Smooth muscle cell (in vitro differentiated cells): Measurements from ENCODE around the gene OR6P1. TPM values are rescaled to one million over a fixed set of nuclear protein-coding genes. Genes with fewer than 3 reads are reported as not detected.

Experiments
- DNase-seq: peaks from one replicate; lab custom pipeline; 2025; ENCODE audit not compliant: unreplicated experiment; lab: John Stamatoyannopoulos, UW
- H2AFZ ChIP-seq: fragments of 200-600 bp; sonication (generic); 2 replicates; pipeline ENCODE4 v1.6.0; 2016; ENCODE audit warnings: antibody characterized with exemption, low read depth, mild to moderate bottlenecking
- H3F3A ChIP-seq: fragments of 200-600 bp; sonication (generic); 2 replicates; pipeline ENCODE4 v1.6.0; 2017; ENCODE audit warnings: antibody characterized with exemption, low read depth
- H3K27ac ChIP-seq: fragments of 200-600 bp; sonication (generic); 2 replicates; pipeline ENCODE4 v1.5.1; 2016; ENCODE audit warnings: low read depth, mild to moderate bottlenecking
- H3K27me3 ChIP-seq: fragments of 200-600 bp; sonication (generic); 2 replicates; pipeline ENCODE4 v1.6.1; 2016; ENCODE audit warnings: low read depth, mild to moderate bottlenecking
- H3K36me3 ChIP-seq: fragments of 200-600 bp; sonication (generic); 2 replicates; pipeline ENCODE4 v1.5.1; 2016; ENCODE audit warnings: low read depth
- H3K4me1 ChIP-seq: fragments of 200-600 bp; sonication (generic); 2 replicates; pipeline ENCODE4 v1.5.1; 2016; ENCODE audit warnings: low read depth
- H3K4me2 ChIP-seq: fragments of 200-600 bp; sonication (generic); 2 replicates; pipeline ENCODE4 v1.6.0; 2016; ENCODE audit warnings: mild to moderate bottlenecking
- H3K4me3 ChIP-seq: fragments of 200-600 bp; sonication (generic); 2 replicates; pipeline ENCODE4 v1.5.1; 2016; ENCODE audit warnings: mild to moderate bottlenecking
- H3K79me2 ChIP-seq: fragments of 200-600 bp; sonication (generic); 2 replicates; pipeline ENCODE4 v1.6.0; 2016; ENCODE audit warnings: low read depth, mild to moderate bottlenecking
- H3K9ac ChIP-seq: fragments of 200-600 bp; sonication (generic); 2 replicates; pipeline ENCODE4 v1.6.0; 2016; ENCODE audit warnings: low read depth
- H3K9me3 ChIP-seq: fragments of 200-600 bp; sonication (generic); replicated peaks from 2 replicates; pipeline ENCODE4 v1.5.1; 2016; ENCODE audit warnings: low read depth
- H4K20me1 ChIP-seq: fragments of 200-600 bp; sonication (generic); 2 replicates; pipeline ENCODE4 v1.6.0; 2016; ENCODE audit warnings: low read depth
- WGBS: methylation state at CpG from one replicate; pipeline ENCODE4 v1.1.7; 2016; ENCODE audit warnings: low lambda C conversion rate; 5-methylcytosine and 5-hydroxymethylcytosine counted together
- polyA plus RNA-seq: library from polyadenylated mRNA; unstranded; fragments of >200 nt; fragmentation: Nextera tagmentation; extraction: Ambion mirVana; gene quantifications from 2 replicates; pipeline ENCODE4 v1.2.1, GENCODE V29; 2016
- total RNA-seq: library from RNA; depleted of rRNA; stranded (reverse); fragments of >200 nt; gene quantifications from 2 replicates; pipeline ENCODE4 v1.2.3, GENCODE V29; 2014
- TF ChIP-seq, protein P1 (sequence below): fragments of 200-600 bp; sonication (generic); IDR thresholded peaks from 2 replicates; pipeline ENCODE4 v1.5.1; 2017; ENCODE audit warnings: borderline replicate concordance, mild to moderate bottlenecking, antibody characterized with exemption; ENCODE audit not compliant: insufficient read depth, poor library complexity, severe bottlenecking

Gene OR6P1
- total and polyA plus RNA-seq, 2 experiments from 2014 or later, result not detected

GRCh38 chr1:158579733-158580132, 9.4 kb upstream of the OR6P1 start, which contains the start of gene OR10X1:
OR10X1 (minus strand) TSS chr1:158579899; CDS start chr1:158579899, 0 bp downstream.
- Histone ChIP-seq H3K4me2 (no peak within 1 kb of the TSS), H3K4me1 (peaks cover 7% of the 10 kb centered on the region), H3K36me3 (no peaks in the 10 kb centered on the region), H3K27ac (no peak within 1 kb of the TSS), H3K4me3 (no peak within 1 kb of the TSS), H3K9ac (no peak within 1 kb of the TSS), H3K27me3 (no peaks in the 10 kb centered on the region), H3K79me2 (no peaks in the 10 kb centered on the region), H3F3A (no peaks in the 10 kb centered on the region), H4K20me1 (no peaks in the 10 kb centered on the region), H2AFZ (no peak within 1 kb of the TSS), H3K9me3 (no peaks in the 10 kb centered on the region)
- 68% methylated on average over 1 of the region's 1 CpG for WGBS
- DNase-seq, result no peak
- TF ChIP-seq, protein P1, sequence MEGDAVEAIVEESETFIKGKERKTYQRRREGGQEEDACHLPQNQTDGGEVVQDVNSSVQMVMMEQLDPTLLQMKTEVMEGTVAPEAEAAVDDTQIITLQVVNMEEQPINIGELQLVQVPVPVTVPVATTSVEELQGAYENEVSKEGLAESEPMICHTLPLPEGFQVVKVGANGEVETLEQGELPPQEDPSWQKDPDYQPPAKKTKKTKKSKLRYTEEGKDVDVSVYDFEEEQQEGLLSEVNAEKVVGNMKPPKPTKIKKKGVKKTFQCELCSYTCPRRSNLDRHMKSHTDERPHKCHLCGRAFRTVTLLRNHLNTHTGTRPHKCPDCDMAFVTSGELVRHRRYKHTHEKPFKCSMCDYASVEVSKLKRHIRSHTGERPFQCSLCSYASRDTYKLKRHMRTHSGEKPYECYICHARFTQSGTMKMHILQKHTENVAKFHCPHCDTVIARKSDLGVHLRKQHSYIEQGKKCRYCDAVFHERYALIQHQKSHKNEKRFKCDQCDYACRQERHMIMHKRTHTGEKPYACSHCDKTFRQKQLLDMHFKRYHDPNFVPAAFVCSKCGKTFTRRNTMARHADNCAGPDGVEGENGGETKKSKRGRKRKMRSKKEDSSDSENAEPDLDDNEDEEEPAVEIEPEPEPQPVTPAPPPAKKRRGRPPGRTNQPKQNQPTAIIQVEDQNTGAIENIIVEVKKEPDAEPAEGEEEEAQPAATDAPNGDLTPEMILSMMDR, result no peak

- Histone ChIP-seq H3F3A (no peaks in the 10 kb centered on the region), H2AFZ (no peak overlapping the region), H3K27ac (no peak overlapping the region), H3K9me3 (no peaks in the 10 kb centered on the region), H3K4me3 (no peak overlapping the region), H3K4me1 (no peaks in the 10 kb centered on the region), H3K27me3 (no peaks in the 10 kb centered on the region), H3K79me2 (no peaks in the 10 kb centered on the region), H4K20me1 (no peaks in the 10 kb centered on the region), H3K4me2 (no peak overlapping the region), H3K9ac (no peak overlapping the region), H3K36me3 (no peaks in the 10 kb centered on the region)
- 91% methylated on average over 3 of the region's 3 CpGs for WGBS
- DNase-seq, result no peak
- TF ChIP-seq, protein P1, result no peak
Observed at GRCh38 chr1:158577561-158577960, 7.2 kb upstream of the OR6P1 start.

DNA sequence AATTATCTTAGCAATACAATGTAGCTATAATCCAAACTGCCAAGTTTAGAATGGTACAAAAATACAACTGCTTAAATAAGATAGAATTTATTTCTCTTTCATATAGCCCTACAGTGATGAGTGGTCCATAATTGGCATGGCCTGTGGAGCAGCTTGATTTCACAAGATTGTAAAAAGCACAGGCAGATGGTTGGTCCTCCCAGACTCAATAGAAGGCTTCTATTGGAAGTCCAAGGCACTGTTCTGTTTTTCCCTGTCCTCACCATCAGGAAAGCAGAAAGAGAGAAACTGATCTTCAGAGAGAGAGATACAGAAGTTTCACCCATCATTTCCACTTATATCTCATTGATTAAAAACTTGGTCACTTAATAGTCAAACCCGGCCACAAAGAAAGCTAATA, 1.8 kb upstream of the OR6P1 start:
- Histone ChIP-seq H3K36me3 (no peaks in the 10 kb centered on the region), H3K9ac (no peak overlapping the region), H3K27me3 (no peaks in the 10 kb centered on the region), H2AFZ (no peak overlapping the region), H3F3A (no peaks in the 10 kb centered on the region), H3K4me3 (no peak overlapping the region), H4K20me1 (no peaks in the 10 kb centered on the region), H3K79me2 (no peaks in the 10 kb centered on the region), H3K9me3 (no peaks in the 10 kb centered on the region), H3K4me2 (no peak overlapping the region), H3K4me1 (no peaks in the 10 kb centered on the region), H3K27ac (no peak overlapping the region)
- 97% methylated on average over 1 of the region's 1 CpG for WGBS
- TF ChIP-seq, protein P1, result no peak
- DNase-seq, result no peak

DNA sequence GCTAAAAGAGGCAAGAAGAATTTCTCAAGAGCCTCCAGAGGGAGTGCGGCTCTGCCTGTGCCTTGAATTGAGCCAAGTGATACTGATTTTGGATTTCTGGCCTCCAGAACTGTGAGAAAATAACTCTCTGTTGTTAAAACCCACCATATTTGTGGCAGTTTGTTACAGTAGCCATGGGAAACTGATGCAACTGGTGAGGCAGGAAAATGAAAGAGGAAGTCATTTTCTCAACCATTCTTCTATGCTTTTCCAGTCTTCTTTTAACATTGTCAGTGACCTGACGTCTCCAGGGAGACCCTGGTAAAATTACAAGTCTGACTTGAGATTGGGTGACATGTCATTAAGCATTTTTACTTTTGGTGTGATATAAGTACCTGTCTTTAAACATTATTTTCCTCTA, 5.8 kb downstream of the OR6P1 start:
- H3K4me2 ChIP-seq, result no peak overlapping the region
- 88% methylated on average over 2 of the region's 2 CpGs for WGBS
- H3K9me3 ChIP-seq, result no peaks in the 10 kb centered on the region
- no peaks in the 10 kb centered on the region for H3K27me3 ChIP-seq
- H4K20me1 ChIP-seq, result no peaks in the 10 kb centered on the region
- DNase-seq, result no peak
- H3K36me3 ChIP-seq, result no peaks in the 10 kb centered on the region
- no peaks in the 10 kb centered on the region for H3F3A ChIP-seq
- no peak overlapping the region for H2AFZ ChIP-seq
- H3K79me2 ChIP-seq, result no peaks in the 10 kb centered on the region
- no peak overlapping the region for H3K9ac ChIP-seq
- H3K4me3 ChIP-seq, result no peak overlapping the region
- TF ChIP-seq, protein P1, result no peak
- no peaks in the 10 kb centered on the region for H3K4me1 ChIP-seq
- H3K27ac ChIP-seq, result no peak overlapping the region
